GM12801 (cell line): Measurements from ENCODE around the gene AGAP3.

Experiments used
- TF ChIP-seq, protein P1 (sequence below): IDR thresholded peaks from one replicate; pipeline ENCODE4 v1.5.1; 2011; ENCODE audit warnings: control low read depth; ENCODE audit not compliant: insufficient read length; ENCODE audit errors: extremely low read depth

Gene AGAP3

DNA sequence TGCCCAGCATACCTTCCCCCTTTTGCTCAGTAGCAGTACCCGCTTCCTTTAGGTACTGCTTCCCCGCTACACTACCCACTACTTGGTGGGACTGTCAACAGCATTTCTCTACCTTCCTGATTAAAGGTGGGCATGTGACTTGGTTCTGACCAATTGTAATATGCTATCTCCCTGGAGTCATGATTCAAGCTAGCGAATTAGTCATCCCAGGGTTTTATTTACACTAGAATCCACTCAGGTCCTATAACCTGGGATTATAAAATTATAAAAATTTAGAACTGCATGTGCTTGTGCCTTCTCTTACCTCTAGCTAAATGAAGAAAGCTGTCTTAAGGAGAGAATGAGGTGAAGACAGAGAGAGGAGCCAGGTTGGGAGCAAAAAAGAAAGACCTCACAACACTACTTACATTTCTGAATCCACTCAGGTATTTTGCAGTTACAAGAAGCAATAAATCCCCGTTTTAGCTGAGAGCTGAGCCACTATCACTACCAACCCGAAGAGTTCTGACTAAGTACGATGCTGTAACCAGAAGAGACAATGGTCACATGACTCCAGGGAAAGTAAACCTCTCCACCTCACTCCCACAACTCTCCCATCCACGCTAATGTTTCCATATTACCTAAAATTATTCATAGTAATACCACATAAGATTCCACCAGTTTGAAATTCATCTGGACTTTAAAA lies 71.5 kb downstream of the AGAP3 start:
- TF ChIP-seq, protein P1, sequence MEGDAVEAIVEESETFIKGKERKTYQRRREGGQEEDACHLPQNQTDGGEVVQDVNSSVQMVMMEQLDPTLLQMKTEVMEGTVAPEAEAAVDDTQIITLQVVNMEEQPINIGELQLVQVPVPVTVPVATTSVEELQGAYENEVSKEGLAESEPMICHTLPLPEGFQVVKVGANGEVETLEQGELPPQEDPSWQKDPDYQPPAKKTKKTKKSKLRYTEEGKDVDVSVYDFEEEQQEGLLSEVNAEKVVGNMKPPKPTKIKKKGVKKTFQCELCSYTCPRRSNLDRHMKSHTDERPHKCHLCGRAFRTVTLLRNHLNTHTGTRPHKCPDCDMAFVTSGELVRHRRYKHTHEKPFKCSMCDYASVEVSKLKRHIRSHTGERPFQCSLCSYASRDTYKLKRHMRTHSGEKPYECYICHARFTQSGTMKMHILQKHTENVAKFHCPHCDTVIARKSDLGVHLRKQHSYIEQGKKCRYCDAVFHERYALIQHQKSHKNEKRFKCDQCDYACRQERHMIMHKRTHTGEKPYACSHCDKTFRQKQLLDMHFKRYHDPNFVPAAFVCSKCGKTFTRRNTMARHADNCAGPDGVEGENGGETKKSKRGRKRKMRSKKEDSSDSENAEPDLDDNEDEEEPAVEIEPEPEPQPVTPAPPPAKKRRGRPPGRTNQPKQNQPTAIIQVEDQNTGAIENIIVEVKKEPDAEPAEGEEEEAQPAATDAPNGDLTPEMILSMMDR: no peak

DNA sequence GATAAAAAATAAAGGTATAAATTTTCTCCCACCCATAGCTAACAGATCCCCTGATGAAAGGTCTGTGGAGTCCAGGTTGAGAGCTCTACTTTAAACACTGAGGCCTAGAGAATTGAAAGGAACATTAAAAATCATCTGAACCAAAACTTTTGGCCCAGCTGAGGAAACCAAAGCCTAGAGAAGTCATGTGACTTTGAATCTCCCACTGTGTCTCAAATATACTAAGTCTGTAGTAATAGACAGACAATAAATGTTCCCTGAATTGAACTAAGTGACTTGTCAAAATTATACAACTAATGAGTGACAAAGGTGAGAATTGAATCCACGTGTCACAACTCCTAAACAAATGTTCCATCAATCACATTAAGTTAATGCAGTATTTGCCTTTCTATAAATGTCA lies 75.5 kb downstream of the AGAP3 start:
- TF ChIP-seq, protein P1: no peak

DNA sequence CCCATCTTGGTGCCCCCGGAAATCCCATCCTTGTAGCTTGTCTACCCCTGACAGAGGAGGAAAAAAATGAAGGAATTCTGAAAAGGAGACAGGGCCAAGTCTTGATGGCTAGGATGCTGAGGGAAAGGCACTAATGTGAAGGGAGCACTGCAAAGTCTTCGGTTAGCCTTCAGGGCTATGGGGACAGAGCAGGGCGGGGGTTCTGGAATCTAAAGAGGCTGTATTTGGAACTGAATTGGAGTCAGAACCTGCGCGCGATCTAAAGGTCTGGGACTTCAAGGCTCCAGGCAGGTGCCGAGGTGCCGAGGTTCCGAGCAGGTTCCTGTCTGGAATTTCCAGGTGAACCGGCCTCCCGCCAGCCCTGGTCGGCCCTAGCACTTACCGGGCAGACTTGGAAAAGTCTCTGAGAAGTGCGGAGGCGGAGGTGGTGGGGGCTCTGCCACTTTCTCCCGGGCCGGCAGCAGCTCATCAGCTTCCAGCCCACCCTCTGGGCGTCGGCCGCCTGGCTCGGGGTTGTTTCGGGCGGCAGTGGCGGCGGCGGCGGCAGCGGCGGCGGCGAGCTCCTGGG lies 80.4 kb downstream of the AGAP3 start:
- TF ChIP-seq, protein P1: no peak

DNA sequence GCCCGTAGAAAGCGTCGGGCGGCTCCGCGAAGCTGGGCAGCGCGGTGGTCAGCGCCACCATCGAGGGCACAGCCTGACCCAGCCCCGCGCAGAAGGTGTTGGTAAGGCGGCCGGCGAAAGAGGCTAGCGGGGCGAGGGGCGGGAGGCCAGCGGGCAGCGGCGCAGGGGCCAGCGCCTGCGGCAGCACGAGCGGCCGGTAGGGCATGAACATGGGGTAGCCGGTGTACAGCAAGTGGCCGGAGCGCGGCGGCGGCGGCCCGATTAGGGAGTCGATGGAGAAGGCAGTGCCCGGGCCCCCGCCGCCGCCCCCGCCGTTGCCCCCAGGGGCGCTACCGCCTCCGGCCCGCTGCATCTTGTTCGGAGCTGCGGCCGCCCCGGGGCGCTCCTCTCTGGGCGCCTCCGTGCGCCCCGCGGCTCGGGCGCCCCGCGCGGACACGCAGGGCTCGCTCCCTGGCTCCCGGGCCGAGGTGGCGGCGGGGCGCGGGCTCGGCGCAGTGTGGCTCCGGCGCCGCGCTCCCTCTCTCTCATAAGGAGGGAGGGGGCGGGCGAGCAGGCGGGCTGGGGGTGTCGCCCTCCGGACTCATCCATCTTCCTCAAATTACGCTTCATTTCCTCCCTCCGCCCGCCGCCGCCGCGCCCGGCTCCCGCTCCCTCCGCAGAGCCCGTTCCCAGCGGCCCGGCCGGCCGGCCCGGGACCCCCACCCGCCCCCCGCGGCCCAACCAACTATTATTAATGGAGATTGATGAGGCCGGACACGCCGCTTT lies 81.1 kb downstream of the AGAP3 start, which contains the start of gene GBX1:
Gene GBX1 (minus strand): TSS at position 498 of the 765 bp plus-strand sequence. CDS start 146 bp downstream, at position 352.
- TF ChIP-seq, protein P1: no peak

DNA sequence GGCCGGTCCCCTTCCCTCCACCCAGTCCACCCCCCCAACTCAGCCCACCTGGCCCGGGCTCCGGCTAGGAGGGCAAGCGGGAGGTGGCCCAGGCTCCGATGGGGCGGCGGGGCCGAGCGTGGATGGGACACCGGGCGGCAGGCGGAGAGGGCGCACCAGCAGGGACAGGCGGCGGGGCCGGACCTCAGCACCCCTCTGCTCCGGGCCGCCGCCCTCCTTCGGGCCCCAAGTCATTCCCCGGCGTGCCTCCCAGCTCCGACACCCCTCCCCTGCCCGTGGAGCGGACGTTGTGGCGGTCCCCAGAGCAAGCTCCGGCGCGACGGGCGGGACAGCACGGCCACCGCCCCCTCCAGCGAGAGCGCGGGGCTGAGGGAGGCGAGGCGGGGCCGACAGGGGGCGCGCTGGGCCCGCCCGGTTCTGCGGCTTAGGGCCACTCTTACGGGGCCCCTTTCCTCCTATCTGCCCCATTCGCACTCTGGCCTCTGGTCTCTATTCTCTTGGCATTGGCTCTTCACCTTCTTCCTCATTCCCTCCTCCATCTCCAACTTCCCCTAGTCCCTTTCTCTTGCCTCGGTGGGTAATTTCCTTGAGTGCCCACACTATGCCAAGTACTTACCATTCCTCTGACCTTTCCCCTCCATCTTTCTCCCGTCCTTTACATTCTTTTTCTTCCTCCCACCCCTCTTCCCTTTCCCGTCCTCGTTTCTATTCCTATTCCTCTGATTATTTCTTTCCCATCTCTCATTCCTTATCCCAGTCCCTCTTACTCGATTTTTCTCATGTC lies 81.9 kb downstream of the AGAP3 start:
- TF ChIP-seq, protein P1: no peak

DNA sequence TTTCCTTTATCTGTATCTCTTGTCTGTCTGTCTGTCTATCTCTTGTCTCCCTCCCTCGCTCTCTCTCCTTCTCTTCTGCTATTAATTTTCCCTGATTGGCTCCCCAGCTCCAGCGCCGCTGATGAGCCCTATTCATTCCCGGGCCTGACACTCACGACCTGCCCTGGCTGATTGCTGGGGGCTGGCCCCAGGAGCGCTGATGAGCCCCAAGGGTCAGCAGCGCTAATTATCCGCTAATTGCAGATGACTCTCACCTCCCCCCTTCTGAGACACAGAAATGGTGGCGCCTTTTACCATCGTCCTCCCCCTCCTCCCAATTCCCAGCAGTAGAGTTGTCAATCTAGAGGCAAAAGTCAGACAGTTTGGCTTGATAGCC lies 82.5 kb downstream of the AGAP3 start:
- TF ChIP-seq, protein P1: no peak
